Activated CD8-positive, alpha-beta memory T cell treated with anti-CD3 and anti-CD28 coated beads for 1 hour (primary cell): Measurements from ENCODE around the gene BPIFB6.

Experiments used
- DNase-seq, 2 donors: peaks; one replicate each; pipeline ENCODE4 v3.0.0-alpha.2; 2020; ENCODE audit warnings: low read depth in 1 of 2; ENCODE audit errors: extremely low read depth in 1 of 2

The BPIFB6 gene

DNA sequence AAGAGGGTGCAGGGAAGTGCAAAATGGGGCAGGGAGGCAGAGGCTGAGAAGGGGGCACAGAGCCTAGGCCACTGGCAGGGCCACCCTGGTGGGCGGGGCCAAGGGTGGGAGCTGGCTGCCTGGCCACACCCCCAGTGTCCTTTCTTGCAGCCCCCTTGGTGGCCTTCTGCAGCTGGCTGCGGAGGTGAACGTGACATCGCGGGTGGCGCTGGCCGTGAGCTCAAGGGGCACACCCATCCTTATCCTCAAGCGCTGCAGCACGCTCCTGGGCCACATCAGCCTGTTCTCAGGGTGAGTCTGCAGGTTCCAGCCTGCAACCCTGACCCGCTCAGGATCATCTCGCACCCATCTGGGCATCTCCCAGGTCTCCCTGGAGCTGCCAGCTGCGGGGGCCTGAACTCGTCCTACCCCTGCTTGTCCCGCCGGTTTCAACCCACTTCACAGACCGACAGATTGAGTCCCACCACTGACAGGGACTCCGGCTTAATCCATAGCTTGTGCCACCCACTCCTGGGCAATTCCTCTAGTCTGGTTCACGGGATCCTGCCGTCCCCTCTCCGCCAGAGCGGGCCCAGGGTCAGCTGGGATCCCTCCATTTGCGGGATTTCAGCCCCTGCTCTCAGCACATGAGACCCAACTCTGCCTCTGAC lies 28.4 kb downstream of the BPIFB6 start:
- no peak for DNase-seq

DNA sequence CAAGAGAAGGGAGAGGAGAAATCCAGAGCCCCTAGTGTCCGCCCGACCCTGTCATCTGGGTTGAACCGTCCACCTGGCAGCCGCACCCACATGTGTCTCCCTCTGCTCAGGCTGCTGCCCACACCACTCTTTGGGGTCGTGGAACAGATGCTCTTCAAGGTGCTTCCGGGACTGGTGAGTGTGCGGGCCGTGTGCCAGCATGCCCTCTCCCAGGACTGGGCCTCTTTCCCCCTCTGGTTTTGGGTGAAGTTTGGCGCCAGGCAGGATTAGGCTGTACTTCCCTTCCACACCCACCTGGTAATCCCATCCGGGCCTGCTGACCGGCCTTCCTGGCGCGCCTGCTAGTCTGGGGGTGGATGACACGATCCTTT lies 30.2 kb downstream of the BPIFB6 start:
- DNase-seq = no peak

DNA sequence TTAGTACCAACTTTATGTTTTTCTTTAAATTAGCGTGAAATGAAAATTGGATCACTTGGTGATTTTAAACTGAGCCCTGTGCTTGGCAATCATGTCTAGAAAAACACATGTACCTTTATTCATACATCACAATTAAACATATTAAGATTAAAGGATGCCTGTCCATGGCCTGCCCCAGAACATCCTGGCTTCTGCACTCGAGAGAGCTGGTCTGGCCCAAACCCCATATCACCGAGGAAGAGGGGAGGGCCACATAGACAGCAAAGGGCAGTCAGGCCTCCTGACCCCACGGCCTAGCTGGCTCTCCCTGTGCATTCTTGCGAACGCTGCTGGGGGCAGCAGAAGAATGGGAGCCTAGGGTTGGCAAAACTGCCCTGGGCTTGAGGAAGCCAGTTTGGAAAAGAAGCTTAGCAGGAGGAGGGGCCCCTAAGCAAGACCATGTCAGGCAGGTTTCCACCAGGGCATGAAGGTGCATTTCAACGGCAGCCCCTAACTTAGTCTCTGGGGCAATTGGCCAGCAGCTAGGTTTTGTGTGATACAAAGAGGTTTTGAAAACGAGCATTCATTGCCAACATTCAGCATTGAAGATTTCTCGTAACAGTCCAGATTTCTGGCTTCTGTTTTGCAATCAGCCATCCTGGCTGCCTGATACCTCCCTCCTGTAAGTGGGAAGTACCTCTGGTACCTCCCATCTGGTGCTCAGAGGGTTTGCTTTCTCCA lies 30.8 kb downstream of the BPIFB6 start:
- DNase-seq = no peak

DNA sequence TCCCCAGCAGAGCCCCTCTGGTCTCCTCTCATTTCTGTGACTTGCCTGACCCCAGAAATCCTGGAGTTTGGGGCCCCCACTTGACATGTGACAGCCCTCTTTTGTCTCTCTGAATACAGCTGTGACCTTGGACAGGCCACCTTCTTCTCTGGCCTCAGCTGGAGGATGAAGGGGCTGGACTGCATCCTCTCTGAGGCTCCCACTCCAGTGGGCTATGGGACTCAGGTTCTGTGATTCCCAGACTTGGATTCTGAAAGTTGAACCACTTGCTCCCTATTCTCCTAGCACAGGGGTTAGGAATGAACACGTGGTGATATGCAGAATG lies 31.3 kb downstream of the BPIFB6 start:
- DNase-seq = no peak

DNA sequence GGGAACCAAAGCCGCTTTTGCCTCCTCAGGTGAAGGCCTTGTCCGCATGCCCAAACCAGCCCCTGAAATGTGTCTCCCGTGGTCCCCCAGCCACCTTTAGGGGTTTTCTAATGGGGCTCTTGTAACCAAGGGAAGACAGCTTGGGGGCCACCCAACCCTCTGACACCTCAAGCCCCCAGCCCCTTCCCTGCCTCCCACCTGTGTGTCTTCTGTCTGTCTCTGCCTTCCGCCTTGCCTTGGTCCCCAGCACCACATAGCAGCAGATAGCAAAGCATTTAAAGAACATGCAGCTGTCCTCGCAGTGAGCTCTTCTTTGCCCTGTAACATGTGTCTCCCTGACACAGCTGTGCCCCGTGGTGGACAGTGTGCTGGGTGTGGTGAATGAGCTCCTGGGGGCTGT lies 31.8 kb downstream of the BPIFB6 start:
- DNase-seq = no peak

DNA sequence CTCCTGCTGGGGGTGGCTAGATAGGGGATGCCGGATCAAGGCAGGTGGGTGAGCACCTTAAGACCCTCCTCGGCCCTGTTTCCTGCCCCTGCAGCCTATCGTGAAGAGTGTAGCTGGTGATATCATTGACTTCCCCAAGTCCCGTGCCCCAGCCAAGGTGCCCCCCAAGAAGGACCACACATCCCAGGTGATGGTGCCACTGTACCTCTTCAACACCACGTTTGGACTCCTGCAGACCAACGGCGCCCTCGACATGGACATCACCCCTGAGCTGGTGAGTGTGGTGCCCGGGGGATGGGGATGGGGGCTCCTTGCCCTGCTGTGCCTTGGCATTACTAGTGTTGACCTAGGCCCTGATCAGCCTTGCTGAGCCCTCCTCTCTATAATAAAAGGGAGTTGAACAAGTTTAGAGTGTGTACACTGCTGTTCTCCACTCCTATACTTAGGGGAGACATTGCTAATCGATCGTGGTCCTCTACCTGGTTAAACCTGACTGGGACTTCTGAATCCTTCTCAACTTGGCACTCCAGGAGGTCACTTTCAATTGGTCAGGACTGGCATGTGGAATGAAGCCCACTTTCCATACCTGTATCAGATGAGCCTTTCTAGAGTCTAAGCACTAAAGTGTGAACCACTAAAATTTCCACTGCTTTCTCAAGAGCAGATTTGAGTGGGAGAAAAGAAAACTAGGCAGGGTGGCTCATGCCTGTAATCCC lies 33.3 kb downstream of the BPIFB6 start:
- no peak for DNase-seq

DNA sequence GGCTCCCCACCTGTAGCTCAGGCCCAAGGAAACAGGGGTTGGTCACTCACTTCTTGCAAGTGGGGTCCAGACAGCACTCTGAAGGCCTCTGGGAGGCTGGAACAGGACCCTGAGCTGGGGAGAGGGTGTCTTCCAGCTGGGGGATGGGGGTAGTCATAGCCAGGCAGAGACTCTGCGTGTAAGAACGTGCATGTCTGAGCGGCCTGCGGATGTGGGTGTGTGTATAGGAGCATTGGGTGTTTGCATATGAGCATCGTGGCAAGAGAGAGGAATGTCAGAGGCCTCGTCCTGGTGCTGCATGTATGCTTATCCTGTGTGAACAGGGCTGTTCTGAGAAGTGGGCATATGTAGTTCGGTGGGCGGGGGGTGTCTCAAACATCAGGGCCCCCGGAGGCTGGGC lies 34.3 kb downstream of the BPIFB6 start:
- no peak for DNase-seq

DNA sequence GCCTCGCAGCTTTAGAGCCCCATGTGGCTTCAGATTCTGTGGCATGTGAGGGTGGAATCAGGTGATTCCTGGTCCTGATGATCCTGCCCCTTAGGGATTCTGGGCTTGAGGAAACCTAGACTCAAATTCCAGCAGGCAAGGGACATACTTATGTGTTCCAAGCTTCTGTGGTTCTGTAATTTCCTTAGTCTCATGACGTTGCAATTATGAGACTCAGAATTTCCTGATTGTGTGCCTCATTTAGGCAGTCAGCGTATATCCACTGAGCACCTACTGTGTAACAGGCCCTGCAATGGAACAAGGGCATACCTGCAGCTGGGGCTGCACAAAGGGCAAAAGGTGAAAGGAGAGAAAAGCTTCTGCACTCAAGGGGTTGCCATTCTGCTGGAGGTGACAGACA lies 36.4 kb downstream of the BPIFB6 start:
- no peak for DNase-seq

DNA sequence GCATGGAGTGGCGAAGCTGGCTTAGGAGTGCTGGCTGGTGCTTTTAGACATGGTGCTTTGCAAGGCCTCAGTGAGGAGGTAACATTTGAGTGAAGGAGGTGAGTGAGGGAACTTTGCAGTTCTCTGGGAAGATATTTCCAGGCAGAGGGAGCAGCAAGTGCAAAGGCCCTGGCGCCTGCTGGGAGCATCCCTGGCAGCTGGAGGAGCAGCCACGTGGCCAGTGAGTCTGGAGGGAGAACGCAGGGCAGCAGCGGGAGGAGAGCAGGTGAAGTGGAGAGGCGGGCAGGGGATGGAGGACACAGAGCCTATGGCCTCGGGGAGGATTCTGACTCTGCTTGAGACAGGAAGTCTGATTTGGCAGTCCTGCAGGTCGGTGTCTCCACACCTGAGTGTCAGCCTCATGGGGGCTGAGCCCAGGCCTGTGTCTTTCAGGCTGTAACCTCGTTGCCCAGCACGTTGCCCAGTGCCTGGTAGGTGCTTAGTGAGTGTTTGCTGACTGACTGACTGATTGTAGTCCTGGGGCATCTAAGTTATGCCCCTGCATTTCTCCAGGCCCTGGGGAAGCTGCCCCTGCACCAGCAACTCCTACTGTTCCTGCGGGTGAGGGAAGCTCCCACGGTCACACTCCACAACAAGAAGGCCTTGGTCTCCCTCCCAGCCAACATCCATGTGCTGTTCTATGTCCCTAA lies 36.9 kb downstream of the BPIFB6 start:
- DNase-seq = no peak

DNA sequence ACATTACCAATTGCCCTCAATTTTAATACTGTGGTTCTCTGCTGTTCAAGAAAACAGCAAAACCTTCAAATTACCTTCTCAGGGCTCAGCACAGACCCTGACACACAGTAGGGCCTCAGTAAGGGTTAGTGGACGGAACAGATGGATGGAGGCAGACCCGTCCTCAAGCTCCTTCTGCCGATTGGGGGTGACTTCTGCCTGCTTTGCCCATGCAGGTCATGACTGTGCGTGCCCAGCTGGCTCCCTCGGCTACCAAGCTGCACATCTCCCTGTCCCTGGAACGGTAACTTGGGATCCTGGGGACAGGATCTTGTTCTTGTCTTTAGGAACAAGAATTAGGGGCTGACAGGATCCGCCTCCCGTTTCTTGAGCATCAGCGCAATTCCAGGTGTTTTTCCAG lies 38.2 kb downstream of the BPIFB6 start:
- no peak for DNase-seq

DNA sequence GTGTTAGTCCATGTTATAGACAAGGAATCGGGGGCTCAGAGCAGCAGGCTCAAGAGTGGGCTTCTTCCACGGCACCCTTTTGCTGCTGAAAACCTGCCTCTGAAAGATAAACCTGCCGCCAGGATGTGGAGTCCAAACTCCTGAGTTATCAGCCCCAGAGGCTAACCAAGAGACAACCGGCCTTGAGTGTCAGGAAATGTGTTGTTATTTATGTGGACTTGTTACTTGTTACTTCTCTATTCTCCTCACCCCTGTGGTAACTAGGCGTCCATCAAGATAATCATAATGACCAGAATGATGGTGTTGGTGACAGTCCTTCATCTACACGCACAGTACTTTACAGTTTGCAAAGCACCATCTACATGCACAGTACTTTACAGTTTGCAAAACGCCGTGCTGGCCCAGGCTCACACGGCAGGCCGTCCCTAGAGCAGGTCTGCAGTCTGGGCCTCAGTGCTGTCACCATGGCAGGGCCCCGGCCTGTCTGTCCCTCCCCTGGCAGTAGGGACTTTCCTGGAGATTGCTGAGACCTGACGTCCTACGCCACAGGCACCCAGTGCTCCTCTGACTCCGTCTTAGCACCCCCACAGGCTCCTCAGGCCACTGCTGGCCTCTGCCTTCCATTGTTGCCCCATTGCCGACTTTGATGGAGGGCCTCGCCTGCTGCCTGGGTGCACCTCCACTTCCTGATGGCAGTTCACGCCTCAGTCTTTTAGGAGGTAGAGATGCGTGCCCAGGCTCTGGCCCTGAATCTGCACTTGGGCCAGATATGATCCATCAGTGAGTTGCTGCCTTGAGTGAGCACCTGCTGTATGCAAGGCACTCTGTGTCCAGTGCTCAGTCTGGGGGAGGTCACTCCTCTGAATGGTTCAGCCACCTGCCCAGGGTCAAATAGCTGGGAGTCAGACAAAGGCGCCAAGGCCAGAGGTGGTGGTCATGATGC lies 38.9 kb downstream of the BPIFB6 start:
- no peak for DNase-seq

DNA sequence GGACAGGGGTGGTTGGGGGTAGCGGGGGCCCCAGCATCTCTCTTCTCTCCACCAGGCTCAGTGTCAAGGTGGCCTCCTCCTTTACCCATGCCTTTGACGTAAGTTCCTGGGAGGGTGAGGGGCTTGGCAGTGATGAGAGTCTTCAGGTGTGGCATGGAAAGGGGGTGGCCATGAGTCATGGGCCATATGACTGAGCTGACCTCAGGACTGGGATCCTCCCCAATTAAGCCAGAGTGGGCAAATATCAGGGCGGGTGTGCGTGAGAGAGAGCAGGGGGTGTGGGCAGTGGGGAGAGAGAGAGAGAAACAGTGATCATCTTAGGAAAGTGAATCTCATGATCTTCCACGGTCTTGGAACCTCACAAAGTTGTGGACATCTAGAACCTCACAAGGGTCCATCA lies 39.8 kb downstream of the BPIFB6 start:
- DNase-seq = no peak

DNA sequence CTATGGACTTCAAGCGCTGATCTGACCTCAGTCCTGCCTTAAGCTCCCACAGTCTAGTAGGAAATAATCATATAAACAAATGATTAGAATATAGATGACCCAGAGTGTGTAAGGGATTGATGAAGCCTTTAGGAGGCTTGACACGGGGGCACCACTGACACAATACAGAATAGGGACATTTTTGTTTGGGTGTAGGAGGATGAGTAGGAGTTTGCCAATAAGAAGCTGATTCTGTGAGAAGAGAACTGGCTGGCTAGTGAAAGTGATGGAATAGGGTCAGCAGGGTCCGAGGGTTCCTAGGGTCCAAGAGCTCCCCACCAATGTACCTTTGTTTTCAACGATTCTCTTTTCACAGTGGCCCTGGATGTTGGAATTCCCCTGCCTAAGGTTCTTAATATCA lies 40.9 kb downstream of the BPIFB6 start:
- DNase-seq = no peak

DNA sequence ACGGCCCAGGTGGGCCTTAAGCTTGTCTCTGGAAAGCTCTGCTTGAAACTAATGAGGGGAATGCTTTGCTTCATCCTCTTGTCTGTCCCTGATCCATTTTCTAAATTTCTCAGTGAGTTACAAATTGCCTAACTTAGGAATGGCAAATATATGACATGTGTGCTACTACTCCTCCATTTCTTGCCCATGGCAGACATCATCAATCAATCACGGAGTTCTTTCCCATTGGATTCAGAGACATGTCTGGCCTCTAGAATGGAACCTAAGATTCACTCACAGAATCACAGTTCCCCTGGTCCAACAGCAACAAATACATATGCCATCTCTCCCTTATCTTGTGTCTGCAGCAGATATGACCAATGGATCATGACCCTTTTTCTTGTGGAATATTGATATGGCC lies 41.4 kb downstream of the BPIFB6 start:
- DNase-seq = no peak

DNA sequence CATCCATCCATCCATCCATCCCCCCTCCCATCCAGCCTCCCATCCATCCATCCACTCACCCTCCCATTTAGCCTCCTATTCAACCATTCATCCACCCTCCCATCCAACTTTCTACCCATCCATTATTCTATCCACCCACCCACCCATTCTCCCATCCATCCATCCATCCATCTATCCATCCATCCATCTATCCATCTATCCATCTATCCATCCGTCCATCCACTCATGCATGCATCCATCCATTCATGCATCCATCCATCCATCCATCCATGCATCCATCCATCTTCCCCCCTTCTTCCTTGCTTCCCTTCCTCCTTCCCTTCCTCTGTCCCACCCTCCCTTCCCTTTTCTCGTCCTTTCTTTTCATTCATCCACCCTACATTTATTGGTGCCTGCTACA lies 43.2 kb downstream of the BPIFB6 start:
- no peak for DNase-seq

DNA sequence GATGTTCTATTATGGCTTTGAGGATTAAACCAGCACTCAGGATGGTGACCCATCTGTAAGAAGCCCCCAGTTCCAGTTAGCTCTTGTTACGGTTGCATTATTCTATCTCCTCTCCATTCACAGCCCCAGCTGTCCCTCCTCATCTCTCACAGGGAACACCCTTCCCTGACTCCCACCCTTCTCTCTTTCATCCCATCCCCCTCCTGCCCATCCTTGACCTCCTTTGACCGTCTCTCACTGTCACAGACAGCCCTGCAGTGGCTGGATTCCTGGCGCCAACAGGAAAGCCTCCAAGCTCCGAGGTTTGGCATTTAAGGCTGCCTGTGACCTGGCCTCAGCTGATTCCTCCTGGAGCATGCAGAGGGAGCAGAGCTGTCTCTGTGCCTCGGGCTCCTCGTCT lies 43.8 kb downstream of the BPIFB6 start:
- DNase-seq = no peak

DNA sequence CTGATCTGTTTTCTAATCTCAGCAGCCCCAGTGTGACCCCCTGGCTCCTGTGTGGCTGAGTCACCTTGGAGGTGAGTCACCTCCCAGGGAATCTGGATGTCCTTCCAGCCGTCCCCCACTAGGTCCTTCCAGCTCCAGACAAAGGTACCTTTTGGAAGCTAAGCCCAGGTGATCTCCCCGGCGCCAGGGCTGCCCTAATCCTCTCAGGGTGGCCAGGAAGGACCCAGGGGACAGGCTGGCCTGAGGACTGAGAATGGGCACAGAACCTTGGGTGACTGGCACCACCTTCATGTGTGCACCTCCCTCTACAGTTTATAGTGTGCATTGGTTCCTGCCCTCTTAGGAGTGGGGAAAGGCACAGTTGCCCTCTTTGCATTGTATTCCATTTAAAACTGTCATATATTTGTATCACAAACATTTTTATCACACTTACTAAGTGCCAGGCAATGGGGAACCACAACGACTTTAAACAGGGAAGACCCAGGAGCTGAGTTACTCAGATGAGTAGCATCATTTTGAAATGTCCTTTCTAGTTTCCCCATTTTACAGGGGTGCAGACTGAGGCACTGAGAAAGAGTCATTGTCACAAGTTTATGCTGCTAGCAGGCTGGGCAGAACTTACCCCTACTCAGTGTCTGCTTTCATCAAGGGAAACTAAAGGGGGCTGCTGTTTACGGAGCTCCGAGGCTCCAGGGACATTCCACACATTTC lies 45.4 kb downstream of the BPIFB6 start:
- DNase-seq = no peak

DNA sequence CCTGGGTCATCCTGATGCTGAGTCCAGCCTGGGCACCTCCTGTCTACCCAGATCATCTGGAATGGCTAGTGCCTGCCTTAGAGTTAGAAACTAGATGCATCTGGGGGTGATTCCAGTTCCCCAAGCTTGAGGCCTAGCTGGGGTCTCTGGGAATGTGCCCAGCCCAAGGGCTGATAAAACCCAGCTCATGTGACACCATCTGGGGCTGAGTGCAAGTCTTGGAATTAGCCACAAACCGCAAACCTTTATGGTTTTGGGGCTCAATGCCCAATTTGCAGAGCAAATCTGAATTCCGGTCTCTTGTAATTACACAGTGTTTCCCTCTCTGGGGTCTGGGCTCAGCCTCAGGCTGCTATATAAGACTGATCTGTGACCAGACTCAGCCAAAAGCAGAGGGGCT lies 47.8 kb downstream of the BPIFB6 start, which contains the start of gene BPIFB4:
Gene BPIFB4 (plus strand): TSS at position 385 of the 400 bp plus-strand sequence. CDS start 1,884 bp downstream, outside the sequence.
- no peak for DNase-seq

DNA sequence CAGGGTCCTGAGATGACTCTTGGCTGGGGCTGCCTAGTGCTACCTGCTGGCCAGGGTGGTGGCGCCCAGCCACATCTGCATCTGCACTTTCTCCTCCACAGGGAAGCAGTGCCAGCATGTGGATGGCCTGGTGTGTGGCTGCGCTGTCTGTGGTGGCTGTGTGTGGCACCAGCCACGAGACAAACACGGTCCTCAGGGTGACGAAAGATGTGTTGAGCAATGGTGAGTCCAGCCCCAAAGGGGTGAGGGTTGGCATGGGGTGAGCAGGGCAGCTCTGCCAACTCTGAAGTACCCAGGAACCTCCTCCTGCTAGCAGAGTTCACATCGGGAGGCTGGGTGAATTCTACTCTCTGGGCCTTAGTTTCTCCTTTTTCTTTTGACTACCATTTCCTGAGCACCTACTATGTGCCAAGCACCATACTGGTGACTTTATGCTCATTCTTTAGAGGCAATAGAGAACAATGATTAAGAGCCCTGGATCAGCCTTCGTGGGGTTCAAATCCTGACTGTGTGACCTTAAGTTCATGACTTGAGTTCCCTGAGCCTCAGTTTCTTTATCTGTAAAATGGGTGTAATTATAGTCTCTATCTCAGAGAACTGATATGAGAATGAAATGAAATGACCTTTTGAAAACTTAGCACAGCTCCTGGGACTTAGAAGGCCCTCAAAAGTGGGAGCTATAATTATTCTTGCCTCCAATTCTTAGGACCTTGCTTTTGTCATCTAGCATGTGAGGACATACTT lies 50.1 kb downstream of the BPIFB6 start:
- DNase-seq = no peak
